ENCODE measurements around the gene CBLIF. TPM values are rescaled to one million over a fixed set of nuclear protein-coding genes. Genes with fewer than 3 reads are reported as not detected.

Gene CBLIF
- total and polyA plus RNA-seq, 2 of the 13 experiments (the other 11 are each of a cell fraction or from before 2014, with no cell fraction given): not detected

- TF ChIP-seq HNF1A (IDR thresholded peaks at IDR 0.05; ENCODE audit: low read depth) (peak; percentile 53; the same call in 1 of the 2 replicates), HNF1A (CRISPR knock-in tag; IDR thresholded peaks at IDR 0.05; ENCODE audit: borderline replicate concordance) (peak; percentile 66; the same call in 1 of the 2 replicates), ZNF75D (CRISPR knock-in tag; IDR thresholded peaks at IDR 0.05; ENCODE audit: borderline replicate concordance) (no peak), ZNF335 (CRISPR knock-in tag; IDR thresholded peaks at IDR 0.05) (peak; percentile 87), MEIS2 (CRISPR knock-in tag; IDR thresholded peaks at IDR 0.05) (no peak), RXRA (CRISPR knock-in tag; IDR thresholded peaks at IDR 0.05) (peak; percentile 59), ZNF691 (CRISPR knock-in tag; IDR thresholded peaks at IDR 0.05; ENCODE audit: borderline replicate concordance, low read depth) (peak; percentile 79; the same call in 1 of the 2 replicates), HOXA5 (CRISPR knock-in tag; IDR thresholded peaks at IDR 0.05) (0 out of 2 replicates have a peak, but pooled peaks have one; percentile 67), ZNF547 (CRISPR knock-in tag; IDR thresholded peaks at IDR 0.05) (peak; percentile 93), ZNF333 (CRISPR knock-in tag; IDR thresholded peaks at IDR 0.05; ENCODE audit: borderline replicate concordance) (0 out of 2 replicates have a peak, but pooled peaks have one; percentile 32), GTF3A (CRISPR knock-in tag; conservative IDR thresholded peaks at IDR 0.05) (peak; percentile 38; the same call in 1 of the 2 replicates), STAG1 (CRISPR knock-in tag; IDR thresholded peaks at IDR 0.05) (peak; percentile 44), ATF1 (CRISPR knock-in tag; IDR thresholded peaks at IDR 0.05) (peak; percentile 39; the same call in 1 of the 2 replicates), RFX3 (CRISPR knock-in tag; IDR thresholded peaks at IDR 0.05) (0 out of 2 replicates have a peak, but pooled peaks have one; percentile 34), ARNT2 (CRISPR knock-in tag; IDR thresholded peaks at IDR 0.05; ENCODE audit: low read depth) (peak; percentile 45; the same call in 1 of the 2 replicates), ZNF264 (CRISPR knock-in tag; IDR thresholded peaks at IDR 0.05) (no peak), ZNF253 (CRISPR knock-in tag; IDR thresholded peaks at IDR 0.05; ENCODE audit: borderline replicate concordance) (0 out of 2 replicates have a peak, but pooled peaks have one; percentile 11), ZNF317 (CRISPR knock-in tag; IDR thresholded peaks at IDR 0.05) (peak; percentile 82; the same call in 1 of the 2 replicates), ZBTB46 (CRISPR knock-in tag; IDR thresholded peaks at IDR 0.05; ENCODE audit: borderline replicate concordance) (no peak), RNF2 (conservative IDR thresholded peaks at IDR 0.05; ENCODE audit: low read depth) (peak; percentile 81; the same call in 1 of the 2 replicates), ZNF605 (CRISPR knock-in tag; IDR thresholded peaks at IDR 0.05) (peak; percentile 95), ZNF569 (CRISPR knock-in tag; IDR thresholded peaks at IDR 0.05; ENCODE audit: borderline replicate concordance) (no peak), ZNF792 (CRISPR knock-in tag; IDR thresholded peaks at IDR 0.05) (peak; percentile 84), RARG (CRISPR knock-in tag; IDR thresholded peaks at IDR 0.05; ENCODE audit: low read depth) (no peak), ZSCAN20 (CRISPR knock-in tag; IDR thresholded peaks at IDR 0.05; ENCODE audit: borderline replicate concordance) (no peak)
Observed at GRCh38 chr11:59810189-59810910, 34.9 kb downstream of the CBLIF start, which contains the start of gene MRPL16 (continued).
